SK-N-DZ (cell line): ENCODE results near the gene SHQ1.
"Not testable (repeated sequence)": the region's sequence is repeated elsewhere in the genome, so short reads cannot be mapped to it uniquely, and the experiment has no call there.

Experiments used
- DNase-seq: peaks from one replicate; pipeline ENCODE4 v3.0.0-alpha.2; 2015; ENCODE audit warnings: low spot score

Gene SHQ1

GRCh38 chr3:72748659-72749058, 99.6 kb downstream of the SHQ1 start:
- no peak for DNase-seq

GRCh38 chr3:72746430-72747411, 101.5 kb downstream of the SHQ1 start:
- DNase-seq: no peak

GRCh38 chr3:72745146-72745999, 102.9 kb downstream of the SHQ1 start:
- no peak for DNase-seq

GRCh38 chr3:72744330-72744729, 103.9 kb downstream of the SHQ1 start:
- DNase-seq: no peak

GRCh38 chr3:72739531-72740466, 108.4 kb downstream of the SHQ1 start:
- DNase-seq: no peak

GRCh38 chr3:72738752-72739530, 109.3 kb downstream of the SHQ1 start:
- DNase-seq: peak; percentile 37

GRCh38 chr3:72735072-72735471, 113.2 kb downstream of the SHQ1 start:
- not testable (repeated sequence) for DNase-seq

- no peak for DNase-seq
These were observed 114.6 kb downstream of the SHQ1 start for GRCh38 chr3:72733676-72734075.

- not testable (repeated sequence) for DNase-seq
These were observed 115.4 kb downstream of the SHQ1 start for GRCh38 chr3:72732666-72733345.

GRCh38 chr3:72728958-72729467, 119.2 kb downstream of the SHQ1 start:
- DNase-seq: peak; percentile 20

GRCh38 chr3:72728329-72728889, 119.8 kb downstream of the SHQ1 start:
- no peak for DNase-seq

- no peak for DNase-seq
These were observed 120.5 kb downstream of the SHQ1 start for GRCh38 chr3:72727726-72728125.

- no peak for DNase-seq
These were observed 121.1 kb downstream of the SHQ1 start for GRCh38 chr3:72727172-72727571.

GRCh38 chr3:72725229-72725628, 123.0 kb downstream of the SHQ1 start:
- no peak for DNase-seq

- no peak for DNase-seq
These were observed 124.2 kb downstream of the SHQ1 start for GRCh38 chr3:72724070-72724469.

GRCh38 chr3:72722930-72723726, 125.1 kb downstream of the SHQ1 start:
- DNase-seq: no peak

- no peak for DNase-seq
These were observed 126.4 kb downstream of the SHQ1 start for GRCh38 chr3:72721683-72722381.

- DNase-seq: no peak
These were observed 127.7 kb downstream of the SHQ1 start for GRCh38 chr3:72720566-72720965.
